SK-N-SH treated with all-trans-retinoic acid at 6 μM for 48 hours (cell line): ENCODE measurements around the gene ACO2.

Experiments used
- ESRRG ChIP-seq: fragments of 250-450 bp; sonication (Bioruptor Pico); IDR thresholded peaks from 2 replicates; pipeline ENCODE4 v1.6.1; 2021; ENCODE audit warnings: mild to moderate bottlenecking
- PATZ1 ChIP-seq: fragments of 250-450 bp; sonication (Bioruptor Pico); IDR thresholded peaks from 2 replicates; pipeline ENCODE4 v1.8.0; 2020; ENCODE audit warnings: mild to moderate bottlenecking, moderate library complexity, borderline replicate concordance
- RARB ChIP-seq: fragments of 250-450 bp; sonication (Bioruptor Pico); IDR thresholded peaks from 2 replicates; pipeline ENCODE4 v1.8.0; 2021; ENCODE audit warnings: mild to moderate bottlenecking, moderate library complexity
- SNAI2 ChIP-seq: fragments of 250-450 bp; sonication (Bioruptor Pico); IDR thresholded peaks from 2 replicates; pipeline ENCODE4 v1.5.0; 2020; ENCODE audit warnings: mild to moderate bottlenecking, moderate library complexity
- TSHZ2 ChIP-seq: fragments of 250-450 bp; sonication (Bioruptor Pico); IDR thresholded peaks from 2 replicates; pipeline ENCODE4 v1.5.0; 2020; ENCODE audit warnings: mild to moderate bottlenecking, moderate library complexity
- ZNF565 ChIP-seq: fragments of 450-650 bp; formaldehyde crosslinking; conservative IDR thresholded peaks from 2 replicates; pipeline ENCODE4 v1.5.0; 2020; ENCODE audit warnings: low read depth, mild to moderate bottlenecking, moderate library complexity
- ZNF8 ChIP-seq: fragments of 450-650 bp; formaldehyde crosslinking; IDR thresholded peaks from 2 replicates; pipeline ENCODE4 v1.5.0; 2020; ENCODE audit warnings: mild to moderate bottlenecking, moderate library complexity
- TF ChIP-seq, protein P1 (sequence below): fragments of 250-450 bp; sonication (Bioruptor Pico); IDR thresholded peaks from 2 replicates; pipeline ENCODE4 v1.5.1; 2020; ENCODE audit warnings: low read depth, mild to moderate bottlenecking, moderate library complexity

DNA sequence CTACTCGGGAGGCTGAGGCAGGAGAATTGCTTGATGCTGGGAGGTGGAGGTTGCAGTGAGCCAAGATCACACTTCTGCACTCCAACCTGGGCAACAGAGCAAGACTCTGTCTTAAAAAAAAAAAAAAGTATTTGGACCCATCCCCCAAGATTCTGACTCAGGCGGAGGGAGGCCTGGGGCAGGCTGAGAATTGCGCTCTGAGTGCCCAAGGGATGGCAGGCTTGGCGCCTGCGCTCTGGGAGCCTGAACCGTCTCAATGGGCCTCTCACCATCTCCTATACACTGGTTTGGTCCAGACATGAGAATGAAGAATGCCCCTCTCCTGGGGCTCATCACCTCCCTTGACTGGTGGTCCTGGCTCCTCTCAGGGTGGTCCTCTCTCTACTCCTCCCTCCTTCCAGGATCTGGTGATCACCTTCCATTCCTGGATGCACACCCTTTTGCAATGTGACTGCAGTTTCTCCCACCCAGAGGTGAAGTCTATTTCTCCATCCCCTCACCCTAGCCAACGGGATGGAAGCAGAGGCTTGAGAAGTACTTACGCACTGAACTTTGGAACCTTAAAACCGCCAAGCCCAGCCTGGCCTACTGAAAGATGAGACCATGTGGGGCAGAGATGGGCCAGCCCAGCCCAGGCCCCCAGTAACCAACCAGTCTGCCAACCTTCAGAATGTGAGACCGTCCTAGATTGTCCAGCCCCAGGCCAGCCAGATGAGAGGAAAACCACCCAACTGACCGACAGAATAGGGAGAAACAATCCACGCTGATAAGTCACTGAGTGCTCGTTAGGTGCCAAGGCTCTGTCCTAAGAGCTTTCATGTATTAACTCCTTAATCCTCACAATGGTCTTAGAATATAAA is 70.5 kb downstream of the ACO2 start:
- TF ChIP-seq ZNF8 (CRISPR knock-in tag) (no peak), RARB (CRISPR knock-in tag) (no peak), ZNF565 (CRISPR knock-in tag) (no peak), PATZ1 (CRISPR knock-in tag) (no peak), TSHZ2 (CRISPR knock-in tag) (no peak), ESRRG (CRISPR knock-in tag) (no peak), SNAI2 (CRISPR knock-in tag) (no peak)
- TF ChIP-seq, protein P1, sequence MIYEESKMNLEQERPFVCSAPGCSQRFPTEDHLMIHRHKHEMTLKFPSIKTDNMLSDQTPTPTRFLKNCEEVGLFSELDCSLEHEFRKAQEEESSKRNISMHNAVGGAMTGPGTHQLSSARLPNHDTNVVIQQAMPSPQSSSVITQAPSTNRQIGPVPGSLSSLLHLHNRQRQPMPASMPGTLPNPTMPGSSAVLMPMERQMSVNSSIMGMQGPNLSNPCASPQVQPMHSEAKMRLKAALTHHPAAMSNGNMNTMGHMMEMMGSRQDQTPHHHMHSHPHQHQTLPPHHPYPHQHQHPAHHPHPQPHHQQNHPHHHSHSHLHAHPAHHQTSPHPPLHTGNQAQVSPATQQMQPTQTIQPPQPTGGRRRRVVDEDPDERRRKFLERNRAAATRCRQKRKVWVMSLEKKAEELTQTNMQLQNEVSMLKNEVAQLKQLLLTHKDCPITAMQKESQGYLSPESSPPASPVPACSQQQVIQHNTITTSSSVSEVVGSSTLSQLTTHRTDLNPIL (CRISPR knock-in tag), result no peak
